GM19455 (cell line): ENCODE measurements around the gene MPZL1.

Experiments
- ATAC-seq: cut with Tn5 transposase; IDR thresholded peaks from one replicate; pipeline ENCODE4 v1.9.1; 2021; ENCODE audit not compliant: unreplicated experiment

The MPZL1 gene

DNA sequence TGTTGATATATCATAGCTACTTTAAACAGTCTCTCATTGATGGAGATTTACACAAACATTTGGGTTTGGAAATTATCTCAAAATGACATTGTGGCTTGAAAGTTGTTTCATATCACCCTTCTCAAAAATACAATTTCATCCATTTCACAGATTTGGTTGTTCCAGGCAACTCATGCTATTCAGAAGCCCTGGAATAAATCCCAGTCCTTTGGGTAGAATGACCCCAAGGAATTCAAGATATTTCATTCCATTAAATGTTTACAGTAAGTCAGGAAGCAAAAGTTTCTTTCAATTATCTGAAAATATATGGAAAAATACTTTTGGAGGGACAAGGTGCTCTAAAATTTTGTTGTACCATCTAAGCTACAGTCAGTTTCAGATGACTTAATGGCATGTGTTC is 27.1 kb downstream of the MPZL1 start:
- ATAC-seq: no peak

DNA sequence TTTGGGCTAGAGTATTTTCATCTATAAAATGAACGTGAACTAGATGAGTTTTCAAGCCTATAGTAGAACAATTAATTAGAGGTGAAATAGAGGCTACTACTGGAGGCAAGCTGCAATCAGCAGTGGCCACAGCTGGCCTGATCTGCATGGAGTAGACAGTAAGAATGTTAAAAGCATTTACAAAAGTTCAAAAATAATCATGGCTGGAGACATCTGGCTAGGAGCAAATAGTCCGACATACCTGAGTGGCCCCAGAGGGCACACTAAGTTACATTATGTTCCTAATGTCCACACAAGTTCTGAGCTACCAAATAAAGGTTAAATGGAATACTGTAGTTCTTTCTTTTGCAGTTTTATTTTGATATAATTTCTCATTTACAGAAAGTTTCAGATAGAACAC is 28.0 kb downstream of the MPZL1 start:
- ATAC-seq: no peak

GRCh38 chr1:167750641-167751040 is 28.9 kb downstream of the MPZL1 start:
- ATAC-seq: no peak

- ATAC-seq: no peak
Measured at GRCh38 chr1:167751676-167752075, 29.9 kb downstream of the MPZL1 start.

GRCh38 chr1:167752219-167752985 is 30.6 kb downstream of the MPZL1 start:
- ATAC-seq: no peak

GRCh38 chr1:167755654-167756053 is 33.9 kb downstream of the MPZL1 start:
- no peak for ATAC-seq

- ATAC-seq: no peak
Measured at GRCh38 chr1:167756730-167757405, 35.1 kb downstream of the MPZL1 start.

DNA sequence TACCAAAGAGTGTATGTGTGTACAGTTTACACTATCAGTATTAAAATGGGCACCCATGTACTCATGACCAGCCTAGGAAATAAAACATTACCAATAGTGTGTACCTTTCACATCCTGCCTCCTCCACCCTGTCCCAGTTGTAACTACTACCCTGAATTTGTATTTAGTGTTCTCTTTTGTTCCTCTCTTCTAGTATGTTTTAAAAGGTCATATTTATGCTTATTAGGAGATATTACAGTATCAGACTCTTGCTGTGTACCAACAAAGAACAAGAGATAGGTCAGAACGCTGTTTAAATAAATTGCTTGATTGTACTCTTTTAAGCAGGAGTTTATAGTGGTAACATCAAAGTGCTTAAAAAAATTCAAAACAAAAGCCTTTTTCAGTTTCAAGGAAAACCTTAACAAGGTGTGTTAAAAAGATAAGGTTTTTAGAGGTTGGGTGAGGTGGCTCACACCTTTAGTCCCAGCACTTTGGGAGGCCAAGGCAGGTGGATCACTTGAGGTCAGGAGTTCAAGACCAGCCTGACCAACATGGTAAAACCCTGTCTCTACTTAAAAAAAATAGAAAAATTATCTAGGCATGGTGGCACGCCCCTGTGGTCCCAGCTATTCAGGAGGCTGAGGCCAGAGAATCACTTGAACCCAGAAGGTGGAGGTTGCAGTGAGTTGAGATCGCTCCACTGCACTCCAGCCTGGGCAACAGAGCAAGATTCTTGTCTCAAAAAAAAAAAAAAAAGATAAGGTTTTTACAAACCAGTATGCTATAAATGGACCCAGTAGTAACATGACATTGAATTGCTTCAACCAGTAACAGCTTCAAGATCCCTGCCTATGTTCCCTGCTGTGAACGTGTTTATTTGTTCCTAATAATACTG is 35.9 kb downstream of the MPZL1 start:
- ATAC-seq: no peak

- ATAC-seq: no peak
Measured at GRCh38 chr1:167761400-167761799, 39.6 kb downstream of the MPZL1 start.

GRCh38 chr1:167762061-167762746 is 40.4 kb downstream of the MPZL1 start:
- no peak for ATAC-seq

DNA sequence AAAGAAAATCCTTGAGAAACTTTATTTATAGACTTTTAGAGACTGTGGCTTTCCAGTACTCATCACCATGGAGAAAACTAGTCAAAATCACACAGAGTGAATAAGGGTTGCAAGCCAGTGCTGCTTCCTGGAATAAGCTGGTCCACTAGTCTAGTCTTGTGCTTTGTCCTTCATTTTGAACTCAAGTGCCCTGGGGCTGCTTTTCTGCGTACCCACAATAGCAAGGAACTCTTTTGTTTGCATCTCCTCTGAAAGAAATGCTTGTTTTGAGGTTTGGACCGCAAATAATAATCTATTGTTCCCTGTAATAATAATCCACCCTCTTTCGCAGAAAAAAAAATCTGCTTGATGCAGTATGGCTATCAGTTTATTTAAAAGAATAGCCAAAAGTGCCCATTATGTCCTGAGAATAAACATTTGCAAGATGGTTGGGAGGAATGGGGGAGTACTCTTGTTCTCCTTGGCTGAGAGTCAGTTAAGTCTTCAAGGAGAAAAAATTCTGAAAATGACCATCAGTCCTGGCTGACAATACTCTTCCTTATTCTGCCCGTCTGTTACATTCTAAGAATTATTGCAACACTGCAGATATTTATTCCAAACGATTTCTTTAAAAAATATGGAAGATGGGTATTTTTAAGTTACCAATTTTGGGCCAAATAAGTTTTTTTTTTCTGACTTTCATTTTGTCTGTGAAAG is 41.9 kb downstream of the MPZL1 start:
- ATAC-seq: no peak

- no peak for ATAC-seq
Measured at GRCh38 chr1:167764458-167765330, 42.9 kb downstream of the MPZL1 start.

- ATAC-seq: no peak
Measured at GRCh38 chr1:167765496-167765895, 43.7 kb downstream of the MPZL1 start.

- no peak for ATAC-seq
Measured at GRCh38 chr1:167766538-167766937, 44.8 kb downstream of the MPZL1 start.

DNA sequence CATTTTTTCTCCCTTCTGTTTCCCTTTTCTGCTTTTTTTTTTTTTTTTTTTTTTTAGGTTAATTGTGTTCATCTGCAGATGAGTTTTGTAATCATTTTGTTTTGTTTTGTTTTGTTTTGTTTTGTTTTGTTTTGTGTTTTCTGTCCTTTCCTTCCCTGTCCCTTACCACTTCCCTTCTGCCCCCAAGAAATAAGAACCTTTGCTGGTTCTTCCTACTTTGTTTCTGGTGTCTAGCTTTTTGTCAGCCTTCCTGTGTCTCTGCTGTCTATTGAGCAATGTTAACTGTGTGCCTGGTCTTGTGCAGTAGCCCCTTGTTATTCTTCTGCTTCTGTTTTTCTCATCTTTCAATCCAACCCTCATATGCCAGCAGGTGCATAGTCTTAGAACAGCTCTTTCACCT is 46.0 kb downstream of the MPZL1 start:
- no peak for ATAC-seq

DNA sequence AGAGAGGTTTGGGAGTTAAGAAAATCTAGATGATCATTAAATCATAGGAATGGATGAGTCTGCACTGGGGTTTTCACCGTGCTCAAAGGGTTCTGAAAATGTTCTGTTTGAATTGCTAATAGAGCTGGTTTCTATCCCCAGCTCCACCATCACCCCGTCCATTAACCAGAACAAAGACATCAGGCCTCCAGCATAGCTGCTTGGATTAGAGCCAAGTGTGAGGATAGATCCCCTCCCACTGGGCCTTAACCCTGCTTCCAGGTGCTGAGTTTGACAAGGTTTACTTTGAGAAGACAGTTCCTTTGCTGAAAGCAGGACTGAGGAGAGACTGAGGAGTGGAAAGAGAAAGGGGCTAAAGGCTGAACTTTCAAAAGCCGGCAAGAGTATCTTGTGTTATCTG is 48.3 kb downstream of the MPZL1 start:
- ATAC-seq: no peak

DNA sequence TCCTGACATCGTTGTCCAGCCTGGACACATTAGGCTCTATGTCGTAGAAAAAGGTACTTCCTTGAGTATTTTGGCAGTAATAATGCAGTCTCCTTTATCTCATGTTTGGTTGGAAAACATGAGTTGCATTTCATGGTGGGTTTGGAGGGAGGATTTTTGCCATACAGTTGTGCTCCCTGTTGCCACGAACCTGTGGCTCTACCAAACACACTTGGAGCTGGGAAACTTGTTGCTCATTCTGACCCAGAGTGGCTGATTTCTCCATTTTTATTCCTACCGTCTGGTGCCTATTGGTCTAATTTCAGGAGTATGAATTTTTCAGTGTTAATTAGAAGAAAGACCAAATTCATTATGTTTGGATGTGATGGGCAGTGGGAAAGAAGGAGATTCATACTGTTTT is 50.7 kb downstream of the MPZL1 start:
- no peak for ATAC-seq

DNA sequence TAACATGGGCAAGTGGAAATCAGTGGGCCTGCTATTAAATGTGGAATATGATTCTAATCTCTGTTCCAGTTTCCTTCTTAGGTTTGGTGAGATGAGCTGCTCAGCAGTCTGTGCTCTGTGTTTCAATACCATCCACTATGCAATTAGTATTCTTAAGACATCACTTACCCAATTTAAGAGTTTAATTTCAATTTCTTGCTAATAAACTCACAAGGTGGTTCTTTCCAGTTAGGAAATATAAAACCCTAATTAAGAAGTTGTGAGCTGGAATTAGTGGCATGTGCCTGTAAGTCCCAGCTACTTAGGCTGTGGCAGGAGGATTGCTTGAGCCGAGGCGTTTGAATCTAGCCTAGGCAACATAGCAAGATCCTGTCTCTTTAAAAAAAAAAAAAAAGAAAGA is 51.7 kb downstream of the MPZL1 start:
- no peak for ATAC-seq

- ATAC-seq: no peak
Measured at GRCh38 chr1:167774710-167775109, 52.9 kb downstream of the MPZL1 start.

- ATAC-seq: no peak
Measured at GRCh38 chr1:167775178-167775577, 53.4 kb downstream of the MPZL1 start.
